BLaER1 treated with 17β-estradiol and CSF1 and Interleukin-3, amounts not matched to agents 10 nM and 100 nM (cell line): Measurements from ENCODE around the gene SIGMAR1.

ENCODE experiments used
- H3K27ac ChIP-seq, 11 experiments: shearing (Covaris generic); formaldehyde crosslinking; 2 replicates each; pipeline ENCODE4 v1.8.1; 2022
- H3K27me3 ChIP-seq, 11 experiments: shearing (Covaris generic); formaldehyde crosslinking; 2 replicates each; pipeline ENCODE4 v1.8.1; 2022
- H3K36me3 ChIP-seq, 11 experiments: shearing (Covaris generic); formaldehyde crosslinking; 2 replicates each; pipeline ENCODE4 v1.8.1; 2022
- H3K4me1 ChIP-seq, 10 experiments: shearing (Covaris generic); formaldehyde crosslinking; 2 replicates each; pipeline ENCODE4 v1.8.1; 2022
- H3K4me2 ChIP-seq, 11 experiments: shearing (Covaris generic); formaldehyde crosslinking; 2 replicates each; pipeline ENCODE4 v1.8.1; 2022
- H3K4me3 ChIP-seq, 10 experiments: shearing (Covaris generic); formaldehyde crosslinking; 2 replicates each; pipeline ENCODE4 v1.8.1; 2022
- H3K9ac ChIP-seq, 11 experiments: shearing (Covaris generic); formaldehyde crosslinking; 2 replicates each; pipeline ENCODE4 v1.8.1; 2022
- H3K9me3 ChIP-seq, 11 experiments: shearing (Covaris generic); formaldehyde crosslinking; replicated peaks in 1 of 11; 2 replicates each; pipeline ENCODE4 v1.8.1; 2022
- H4K20me1 ChIP-seq, 11 experiments: shearing (Covaris generic); formaldehyde crosslinking; 2 replicates each; pipeline ENCODE4 v1.8.1; 2022
- Cebpa-rat ChIP-seq, 11 experiments: shearing (Covaris generic); IDR thresholded peaks; 2 replicates each; pipeline ENCODE4 v1.8.1; 2022

SIGMAR1 gene

GRCh38 chr9:34671307-34671706 is 33.7 kb upstream of the SIGMAR1 start:
- Histone ChIP-seq H3K36me3 (no peaks in the 10 kb centered on the region), H3K9me3 (peaks cover 7 to 24% (median 16%) of the 10 kb centered on the region in 11 experiments; a peak in 18 of 22 replicates), H3K27ac (no peak overlapping the region), H3K27me3 (no peaks in the 10 kb centered on the region), H3K4me2 (no peak overlapping the region), H4K20me1 (no peaks in the 10 kb centered on the region), H3K4me3 (no peak overlapping the region), H3K9ac (no peak overlapping the region), H3K4me1 (peaks cover 0 to under 1% (median 0%) of the 10 kb centered on the region in 10 experiments; a peak in 1 of 20 replicates)
- TF ChIP-seq Cebpa-rat (IDR thresholded peaks at IDR 0.05): no peak

GRCh38 chr9:34669809-34670562 is 32.4 kb upstream of the SIGMAR1 start:
- Histone ChIP-seq H3K27me3 (no peaks in the 10 kb centered on the region), H3K36me3 (no peaks in the 10 kb centered on the region), H3K9me3 (peaks cover 7 to 24% (median 16%) of the 10 kb centered on the region in 11 experiments; a peak in 18 of 22 replicates), H3K9ac (no peak overlapping the region), H3K27ac (no peak overlapping the region), H3K4me2 (no peak overlapping the region), H3K4me3 (no peak overlapping the region), H3K4me1 (peaks cover 1 to 10% (median 9%) of the 10 kb centered on the region in 10 experiments), H4K20me1 (no peaks in the 10 kb centered on the region)
- no peak for TF ChIP-seq Cebpa-rat (IDR thresholded peaks at IDR 0.05)

DNA sequence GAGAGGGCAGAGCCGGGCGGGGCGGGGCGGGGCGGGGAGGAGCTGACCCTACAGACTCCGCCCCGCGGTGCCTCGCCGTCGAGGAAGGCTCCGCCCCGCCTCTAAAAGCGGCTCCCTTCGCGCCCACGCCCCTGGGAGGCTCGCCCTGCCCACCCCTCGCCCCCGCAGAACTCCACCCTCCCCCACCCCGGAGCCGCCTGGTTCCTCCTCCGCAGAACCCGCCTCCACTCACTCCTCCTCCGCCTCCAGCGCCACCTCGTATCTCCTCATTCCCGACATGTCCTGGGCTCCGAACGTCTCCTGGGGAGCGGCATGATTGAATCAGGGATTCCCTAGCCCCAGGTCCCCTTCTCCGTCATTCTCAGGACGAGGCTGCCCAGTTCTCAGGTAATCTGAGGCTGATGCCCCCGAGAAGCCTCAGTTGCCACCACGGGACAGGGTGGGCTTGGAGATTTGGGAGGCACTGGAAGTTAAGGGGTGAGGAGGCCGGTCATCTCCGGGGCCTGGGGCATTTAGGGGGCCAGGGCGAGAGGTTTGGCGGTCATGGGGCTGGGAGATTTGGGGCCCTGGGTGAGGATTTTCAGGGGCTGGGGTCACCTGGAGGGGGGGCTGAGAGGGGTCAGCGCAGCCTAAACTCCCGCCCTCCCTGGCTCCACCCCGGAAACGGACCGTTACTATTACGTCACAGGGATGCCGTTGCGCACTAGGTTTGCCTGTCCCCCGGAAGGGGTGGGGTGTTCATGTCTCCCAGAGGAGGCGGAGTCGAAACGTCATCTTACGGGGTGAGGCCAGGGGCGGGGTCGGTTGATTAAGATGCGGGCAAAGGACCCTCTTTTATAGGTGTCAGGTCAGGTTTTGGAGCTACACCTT is 28.0 kb upstream of the SIGMAR1 start:
- no peak for TF ChIP-seq Cebpa-rat (IDR thresholded peaks at IDR 0.05)
- Histone ChIP-seq H3K4me1 (peaks cover 8 to 21% (median 15%) of the 10 kb centered on the region in 10 experiments), H3K9me3 (peaks cover 7 to 17% (median 13%) of the 10 kb centered on the region in 11 experiments; a peak in 18 of 22 replicates), H3K27me3 (no peaks in the 10 kb centered on the region), H3K4me2 (peak overlapping the region; percentile 91 to 100 (median 98)), H3K4me3 (peak overlapping the region; percentile 58 to 72 (median 62)), H3K9ac (peak overlapping the region; percentile 46 to 79 (median 75); a peak in 19 of 22 replicates), H3K36me3 (peaks cover 0 to under 1% (median 0%) of the 10 kb centered on the region in 11 experiments; a peak in 2 of 22 replicates), H4K20me1 (no peaks in the 10 kb centered on the region), H3K27ac (peak overlapping the region in 10 of 11 experiments; percentile 44 to 75 (median 66); a peak in 17 of 22 replicates)

DNA sequence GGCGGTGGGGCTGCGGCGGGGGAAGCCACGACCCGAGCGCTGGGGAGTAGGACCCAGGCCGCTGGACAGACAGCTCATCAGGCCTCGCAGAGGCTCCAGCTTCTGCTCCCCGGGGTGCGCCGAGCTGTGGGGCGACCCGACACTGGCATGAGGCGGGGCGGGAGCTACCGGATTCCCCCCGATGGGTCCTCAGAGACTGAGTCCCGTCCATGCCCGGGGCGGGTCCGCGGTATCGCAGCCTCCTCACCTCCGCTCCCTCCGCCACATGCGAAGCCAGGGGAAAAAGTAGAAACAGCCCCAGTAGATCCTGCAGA is 27.4 kb upstream of the SIGMAR1 start:
- H3K9ac ChIP-seq: peak overlapping the region; percentile 65 to 79 (median 74); a peak in 21 of 22 replicates
- peaks cover 5 to 11% (median 9%) of the 10 kb centered on the region in 11 experiments; a peak in 17 of 22 replicates for H3K9me3 ChIP-seq
- H3K27me3 ChIP-seq: no peaks in the 10 kb centered on the region
- no peak for TF ChIP-seq Cebpa-rat (IDR thresholded peaks at IDR 0.05)
- 0 out of 22 replicates have a peak, but pooled peaks cover 0 to 2% (median 0%) of the 10 kb centered on the region in 11 experiments for H4K20me1 ChIP-seq
- peak overlapping the region; percentile 55 to 72 (median 62) for H3K4me3 ChIP-seq
- H3K4me2 ChIP-seq: peak overlapping the region; percentile 91 to 100 (median 98)
- H3K27ac ChIP-seq: peak overlapping the region in 8 of 11 experiments; percentile 35 to 70 (median 49); a peak in 15 of 22 replicates
- peaks cover 8 to 21% (median 15%) of the 10 kb centered on the region in 10 experiments for H3K4me1 ChIP-seq
- peaks cover 0 to 7% (median 0%) of the 10 kb centered on the region in 11 experiments; a peak in 3 of 22 replicates for H3K36me3 ChIP-seq

DNA sequence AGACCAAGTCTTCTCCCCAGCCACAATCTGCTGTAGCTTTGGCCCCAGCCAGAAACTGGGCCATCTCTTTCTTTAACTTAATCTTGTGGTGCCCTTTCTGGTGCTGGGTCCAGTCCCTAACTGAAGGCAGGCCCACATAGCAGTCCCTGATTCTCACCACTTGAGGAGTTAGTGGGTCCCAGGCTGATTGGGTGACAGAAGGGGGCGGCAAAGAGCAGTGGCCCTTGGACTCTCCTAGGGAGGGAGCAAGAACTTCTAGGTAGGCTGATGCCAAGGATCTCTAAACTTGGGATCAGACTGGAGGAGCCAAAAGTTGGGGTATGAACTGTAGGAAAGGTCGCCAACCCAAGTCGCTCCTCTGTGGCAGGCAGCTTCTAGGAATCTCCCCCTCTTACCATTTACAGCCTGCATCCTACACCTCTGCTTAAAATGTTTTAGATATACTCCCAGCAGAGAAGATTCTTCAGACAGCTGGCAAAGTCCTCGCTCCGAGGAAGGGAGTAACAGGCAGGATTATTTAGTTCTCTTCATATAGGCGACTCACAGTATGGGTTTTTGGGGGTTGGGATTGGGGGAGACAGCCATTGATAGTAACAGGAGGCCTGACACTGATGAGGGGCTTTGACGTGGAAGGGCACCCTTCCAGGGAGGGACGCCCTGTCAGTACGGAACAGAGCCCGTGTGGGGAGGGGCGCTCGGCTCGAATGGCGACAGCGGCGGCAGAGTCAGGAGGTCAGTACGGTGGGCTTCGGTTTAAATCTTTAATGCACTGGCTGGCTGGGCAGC is 26.9 kb upstream of the SIGMAR1 start:
- peak overlapping the region in 8 of 11 experiments; percentile 35 to 70 (median 49); a peak in 15 of 22 replicates for H3K27ac ChIP-seq

GRCh38 chr9:34663303-34663605 is 25.7 kb upstream of the SIGMAR1 start:
- Histone ChIP-seq H3K36me3 (peaks cover 0 to 11% (median 0%) of the 10 kb centered on the region in 11 experiments; a peak in 4 of 22 replicates), H3K27ac (no peak overlapping the region), H3K27me3 (no peaks in the 10 kb centered on the region), H3K9ac (no peak overlapping the region), H3K4me3 (no peak overlapping the region), H3K4me2 (no peak overlapping the region), H3K4me1 (peaks cover 8 to 21% (median 15%) of the 10 kb centered on the region in 10 experiments), H3K9me3 (no peaks in the 10 kb centered on the region), H4K20me1 (0 out of 22 replicates have a peak, but pooled peaks cover 0 to 5% (median 0%) of the 10 kb centered on the region in 11 experiments)
- TF ChIP-seq Cebpa-rat (IDR thresholded peaks at IDR 0.05): no peak

More for the DNA sequence above, 26.9 kb upstream of the SIGMAR1 start:
- peaks cover 8 to 21% (median 15%) of the 10 kb centered on the region in 10 experiments for H3K4me1 ChIP-seq
- H4K20me1 ChIP-seq: 0 out of 22 replicates have a peak, but pooled peaks cover 0 to 5% (median 0%) of the 10 kb centered on the region in 11 experiments
- peak overlapping the region; percentile 55 to 72 (median 62) for H3K4me3 ChIP-seq
- peak overlapping the region; percentile 65 to 79 (median 74); a peak in 21 of 22 replicates for H3K9ac ChIP-seq
- peaks cover 0 to 11% (median 0%) of the 10 kb centered on the region in 11 experiments; a peak in 4 of 22 replicates for H3K36me3 ChIP-seq
- peak overlapping the region; percentile 91 to 100 (median 98) for H3K4me2 ChIP-seq
- no peak for TF ChIP-seq Cebpa-rat (IDR thresholded peaks at IDR 0.05)
- H3K9me3 ChIP-seq: peaks cover 0 to 6% (median 3%) of the 10 kb centered on the region in 11 experiments; a peak in 15 of 22 replicates
- H3K27me3 ChIP-seq: no peaks in the 10 kb centered on the region

GRCh38 chr9:34662526-34663302 is 25.1 kb upstream of the SIGMAR1 start, which contains the start of gene CCL27:
CCL27 (minus strand) TSS chr9:34662657; CDS start chr9:34662633, 24 bp downstream.
- Histone ChIP-seq H4K20me1 (0 out of 22 replicates have a peak, but pooled peaks cover 0 to 5% (median 0%) of the 10 kb centered on the region in 11 experiments), H3K4me1 (peaks cover 8 to 21% (median 15%) of the 10 kb centered on the region in 10 experiments), H3K36me3 (peaks cover 0 to 11% (median 0%) of the 10 kb centered on the region in 11 experiments; a peak in 4 of 22 replicates), H3K9ac (no peak within 1 kb of the TSS), H3K27me3 (no peaks in the 10 kb centered on the region), H3K4me3 (no peak within 1 kb of the TSS), H3K27ac (no peak within 1 kb of the TSS), H3K9me3 (no peaks in the 10 kb centered on the region), H3K4me2 (no peak within 1 kb of the TSS)
- no peak for TF ChIP-seq Cebpa-rat (IDR thresholded peaks at IDR 0.05)
